Renal cortex interstitium (tissue), 11 donors: ENCODE measurements around the gene TMEM184A. TPM values are rescaled to one million over a fixed set of nuclear protein-coding genes. Genes with fewer than 3 reads are reported as not detected.
"Not testable (repeated sequence)": the region's sequence is repeated elsewhere in the genome, so short reads cannot be mapped to it uniquely, and the experiment has no call there.

Experiments
- DNase-seq, 11 donors: peaks; one replicate each; pipeline ENCODE4 v3.0.0-alpha.2; 2013; ENCODE audit warnings: low read depth in 9 of 11, low spot score in 4 of 11; ENCODE audit errors: extremely low read depth in 1 of 11
- polyA plus RNA-seq, 3 donors: library from polyadenylated mRNA; unstranded; fragments of 120-200 nt; gene quantifications; one replicate each; pipeline ENCODE4 v1.2.1, GENCODE V29; 2013; ENCODE audit not compliant: insufficient read length in 3 of 3

Gene TMEM184A
- polyA plus RNA-seq, 3 donors, result 4.6 to 11.1 (median 6.0) TPM

DNA sequence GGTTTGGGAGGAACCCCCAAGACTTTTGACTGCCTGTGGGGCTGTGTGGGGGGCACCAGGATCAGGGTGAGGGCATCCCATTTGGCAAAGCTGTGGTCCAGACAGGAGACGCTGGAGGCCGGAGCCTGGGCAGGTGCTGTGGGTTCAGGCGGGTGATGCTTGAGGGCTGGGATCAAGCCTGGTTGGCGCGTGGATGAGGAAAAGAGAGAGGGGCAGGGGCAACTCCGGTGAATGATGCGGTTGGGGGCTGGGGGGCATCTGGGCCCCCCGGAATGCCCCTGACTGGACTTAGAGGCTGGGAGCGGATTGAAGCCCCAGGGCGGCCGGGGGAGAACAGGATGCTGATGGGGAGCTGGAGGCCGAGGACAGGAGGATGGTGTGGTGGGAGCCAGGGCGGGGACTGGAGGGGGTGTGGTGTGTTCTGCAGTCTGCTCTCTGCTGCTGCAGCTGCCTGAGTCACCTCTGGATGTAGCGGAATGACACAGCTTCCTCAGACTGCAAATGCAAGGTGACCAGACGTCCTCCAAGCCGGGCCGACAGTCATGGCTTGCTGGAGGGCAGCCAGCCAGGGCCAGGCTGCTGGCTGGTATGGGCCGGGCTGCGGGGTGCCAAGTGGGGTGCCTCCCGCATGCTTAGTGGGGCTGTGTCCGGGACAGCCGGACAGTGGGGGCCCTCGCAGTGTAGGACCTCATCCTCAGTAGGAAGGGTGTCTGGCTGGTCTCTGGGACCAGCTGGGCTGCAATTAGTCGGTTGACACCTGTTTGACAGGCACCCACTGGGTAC, 22.3 kb downstream of the TMEM184A start:
- DNase-seq, result no peak

DNA sequence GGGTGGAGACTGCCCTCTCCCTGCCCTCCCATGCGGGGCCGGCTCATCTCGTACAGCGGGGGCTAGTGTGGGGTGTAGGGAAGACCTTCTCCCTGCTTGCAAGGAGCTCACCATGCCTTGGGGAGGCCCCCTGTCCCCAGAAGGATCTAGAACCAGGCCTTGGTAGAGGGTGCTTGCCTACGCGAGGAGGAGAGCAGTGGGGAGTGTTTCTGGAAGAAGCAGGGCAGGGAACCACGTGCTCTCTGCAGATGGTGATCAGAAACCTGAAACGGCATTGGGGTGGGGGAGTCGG, 22.8 kb downstream of the TMEM184A start:
- no peak for DNase-seq

DNA sequence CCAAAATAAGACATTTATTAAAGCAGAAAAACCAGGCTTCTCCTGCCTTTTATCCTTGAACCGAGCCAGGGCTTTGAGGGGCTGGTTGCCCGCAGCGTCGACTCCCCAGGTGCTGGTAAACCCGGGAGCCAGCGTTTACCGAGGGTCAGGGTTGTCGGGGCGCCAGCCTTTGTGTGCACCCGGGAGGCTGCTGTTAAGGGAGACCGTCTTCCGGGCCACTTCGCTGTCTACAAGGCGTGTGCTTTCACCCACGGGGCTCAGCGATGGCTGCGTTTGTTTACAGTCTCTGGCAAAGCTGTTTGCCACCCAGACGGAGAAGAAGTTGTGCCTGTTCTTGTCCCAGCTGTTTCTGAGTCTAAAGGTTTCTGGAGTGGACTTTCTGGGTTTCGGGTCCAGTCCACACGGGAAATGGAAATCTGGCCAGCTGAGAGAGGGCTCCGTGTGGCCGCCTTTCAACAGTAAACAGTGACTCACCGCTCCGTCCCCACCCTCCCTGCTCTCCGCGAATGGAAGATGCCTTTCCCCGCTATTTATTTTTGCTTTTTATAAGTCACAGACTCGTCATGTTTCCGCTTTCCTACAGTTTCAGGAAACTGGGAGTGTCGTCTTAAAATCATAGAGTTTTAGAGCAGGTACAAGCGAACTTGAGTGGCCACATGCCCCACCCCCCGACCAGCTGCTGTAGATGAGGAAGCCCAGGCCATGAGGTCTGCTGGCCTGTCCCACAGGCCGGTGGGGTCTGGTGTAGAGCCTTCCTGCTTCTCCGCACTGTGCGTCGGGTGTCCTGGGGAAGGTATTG, 23.4 kb downstream of the TMEM184A start:
- no peak for DNase-seq

DNA sequence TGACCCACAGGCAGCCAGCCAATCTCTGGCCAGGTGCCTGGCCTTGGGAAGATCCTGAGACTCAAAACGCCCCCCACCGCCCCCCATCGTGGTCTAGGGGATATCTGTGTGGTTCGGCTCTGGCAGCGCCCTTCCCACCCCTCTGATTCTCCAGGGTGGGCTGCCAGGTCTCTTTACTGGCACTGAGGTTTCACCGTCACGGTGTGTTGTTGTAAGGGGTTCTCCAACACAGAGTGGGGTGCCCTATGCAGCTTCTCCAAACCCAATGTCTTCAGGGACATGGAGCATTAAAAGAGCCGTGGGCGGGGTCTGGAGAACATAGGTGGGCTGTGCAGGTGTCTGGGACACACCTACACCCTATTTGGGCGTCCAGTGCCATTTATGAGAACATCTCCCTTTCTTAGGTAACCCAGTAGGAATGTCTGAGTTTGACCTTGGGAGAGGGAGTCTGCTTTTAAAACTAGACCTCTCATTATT, 24.0 kb downstream of the TMEM184A start:
- DNase-seq, result no peak

DNA sequence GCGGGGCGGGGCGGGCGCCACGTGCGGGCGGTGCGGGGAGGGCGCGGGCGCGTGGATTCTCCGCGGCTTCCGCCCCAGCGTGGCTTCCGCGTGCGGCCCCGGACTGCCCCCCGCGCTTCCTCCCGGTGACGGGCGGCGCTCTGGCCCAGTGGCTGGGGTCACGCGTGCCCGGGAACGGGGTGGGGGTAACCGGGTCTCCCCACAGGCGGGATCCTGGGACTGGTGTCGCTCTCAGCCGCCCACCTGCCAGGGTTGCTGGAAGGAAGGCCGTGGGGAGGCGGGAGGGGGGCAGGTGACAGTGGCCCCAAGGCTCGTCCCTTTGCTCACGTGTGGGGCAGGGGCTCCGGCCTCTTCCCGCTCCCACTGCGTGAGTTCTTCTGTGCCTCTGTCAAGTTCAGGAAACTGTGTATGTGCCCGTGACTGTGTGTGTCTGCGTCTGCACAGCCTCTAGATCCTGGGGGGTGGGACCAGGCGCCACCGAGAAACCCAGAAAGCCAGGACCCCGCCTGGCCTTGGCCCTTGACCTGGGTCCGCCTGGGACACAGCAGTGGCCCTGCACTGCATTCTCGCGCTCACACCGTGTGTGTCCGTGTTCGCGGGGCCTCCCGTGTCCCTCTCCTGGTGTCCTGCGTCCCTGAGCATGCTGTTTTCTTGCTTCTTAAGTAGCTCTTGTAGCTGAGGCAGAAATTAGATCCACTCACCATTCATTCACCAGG, 24.6 kb downstream of the TMEM184A start:
- no peak for DNase-seq

DNA sequence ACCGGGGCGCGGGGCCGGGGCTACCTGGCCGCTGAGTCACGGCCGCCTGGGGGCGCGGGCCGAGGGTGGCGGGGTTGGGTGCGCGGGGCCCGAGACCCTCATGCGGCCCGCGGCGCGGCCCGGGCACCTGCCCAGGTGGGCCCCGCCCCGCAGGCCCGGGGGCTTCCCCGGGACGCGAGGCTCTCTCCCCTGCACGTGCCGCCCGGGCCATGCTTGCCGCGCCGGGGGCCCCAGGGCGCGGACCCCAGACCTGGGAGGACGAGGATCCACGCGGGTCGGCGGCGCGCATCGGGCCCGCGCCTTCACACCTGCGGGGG, 25.1 kb downstream of the TMEM184A start:
- DNase-seq, result no peak

DNA sequence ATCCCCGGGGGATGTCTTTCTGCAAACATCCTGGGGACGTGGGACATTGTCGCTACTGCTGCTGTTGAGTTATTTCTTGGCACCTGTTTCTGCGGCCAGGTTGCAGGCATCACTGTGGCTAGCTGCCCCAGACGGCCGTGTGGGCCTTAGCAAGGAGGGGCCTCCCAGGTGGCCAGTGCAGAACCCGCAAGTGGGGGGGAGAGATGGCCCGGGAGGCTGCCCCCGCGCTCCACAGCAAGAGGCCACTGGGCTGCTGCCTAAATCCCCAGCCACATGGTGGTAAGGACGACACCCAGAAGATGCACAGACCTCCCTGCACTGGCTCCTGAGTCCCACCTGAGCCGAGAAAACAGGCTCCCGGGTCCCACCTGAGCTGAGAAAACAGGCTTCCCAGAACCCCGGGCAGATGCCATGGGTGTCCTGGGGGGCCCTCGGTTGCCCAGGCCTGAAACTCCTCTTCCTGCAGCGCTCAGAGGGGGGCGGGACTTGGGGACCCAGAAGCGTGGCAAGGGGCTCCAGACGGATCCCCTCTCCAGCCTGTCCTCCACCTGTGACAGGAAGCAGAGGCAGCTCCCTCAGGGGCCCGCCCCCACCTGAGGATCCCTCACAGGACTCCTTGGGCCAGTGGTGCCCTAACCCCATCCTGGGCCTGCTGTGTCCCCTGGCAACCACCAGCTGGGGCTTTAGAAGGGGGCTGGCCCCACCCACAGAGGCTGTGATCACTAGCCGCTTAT, 26.5 kb downstream of the TMEM184A start:
- DNase-seq, result no peak

DNA sequence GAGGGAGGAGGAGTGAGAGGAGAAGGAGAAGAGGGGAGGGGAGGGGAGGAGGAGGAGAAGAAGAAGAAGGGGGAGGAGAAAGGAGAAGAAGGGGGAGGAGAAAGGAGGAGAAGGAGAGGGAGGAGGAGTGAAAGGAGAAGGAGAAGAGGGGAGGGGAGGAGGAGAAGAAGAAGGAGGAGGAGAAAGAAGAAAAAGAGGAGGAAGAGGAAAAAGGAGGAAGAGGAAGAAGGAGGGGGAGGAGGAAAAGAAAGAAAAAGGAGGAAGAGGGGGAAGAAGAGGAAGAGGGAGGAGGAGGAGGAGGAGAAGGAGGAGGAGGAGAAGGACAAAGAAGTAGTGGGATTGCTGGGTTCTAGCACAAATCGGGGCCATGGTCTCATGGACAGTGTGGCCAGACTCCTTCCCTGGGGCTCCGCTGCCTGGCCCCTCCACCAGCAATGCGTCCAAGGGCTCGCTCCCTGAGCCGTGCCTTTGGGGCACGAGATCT, 29.7 kb downstream of the TMEM184A start:
- no peak for DNase-seq

DNA sequence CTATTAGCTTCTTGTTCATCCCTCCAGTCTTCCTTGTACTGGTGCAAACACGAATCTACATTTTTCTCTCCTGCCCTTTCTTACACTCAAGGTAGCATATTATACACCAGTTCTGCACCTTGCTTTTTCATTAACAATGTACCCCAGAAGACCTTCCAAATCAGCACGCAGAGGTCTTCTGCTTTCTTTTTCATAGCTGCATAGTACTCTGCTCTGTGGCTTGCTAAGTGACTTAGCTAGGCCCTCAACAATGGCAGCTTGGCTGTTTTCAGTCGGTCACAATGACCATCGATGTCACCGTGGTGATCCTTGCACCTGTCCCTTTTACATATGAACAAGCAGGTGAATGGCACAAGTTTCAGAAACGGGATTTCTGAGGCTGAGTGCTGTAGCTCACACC, 30.6 kb downstream of the TMEM184A start:
- DNase-seq, result no peak

DNA sequence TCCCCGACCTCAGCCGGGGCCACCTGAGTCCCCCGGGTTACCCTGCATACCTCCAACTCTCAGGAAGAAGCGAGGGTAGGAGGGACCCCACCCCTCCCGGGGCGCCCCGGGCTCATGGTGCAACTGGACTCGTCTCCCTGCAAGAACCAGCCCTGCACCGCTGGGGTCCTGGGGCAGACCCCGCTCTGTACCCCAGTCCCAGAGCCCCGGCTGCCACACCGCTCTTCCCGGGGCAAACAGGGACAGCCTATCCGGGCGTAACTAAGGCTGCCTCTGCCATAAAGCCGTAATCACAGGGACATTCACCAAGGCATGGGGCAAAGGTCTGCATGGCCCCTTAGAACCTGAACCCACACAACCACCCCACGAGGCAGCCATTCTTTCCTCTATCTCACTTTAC, 32.2 kb downstream of the TMEM184A start:
- DNase-seq, result no peak

DNA sequence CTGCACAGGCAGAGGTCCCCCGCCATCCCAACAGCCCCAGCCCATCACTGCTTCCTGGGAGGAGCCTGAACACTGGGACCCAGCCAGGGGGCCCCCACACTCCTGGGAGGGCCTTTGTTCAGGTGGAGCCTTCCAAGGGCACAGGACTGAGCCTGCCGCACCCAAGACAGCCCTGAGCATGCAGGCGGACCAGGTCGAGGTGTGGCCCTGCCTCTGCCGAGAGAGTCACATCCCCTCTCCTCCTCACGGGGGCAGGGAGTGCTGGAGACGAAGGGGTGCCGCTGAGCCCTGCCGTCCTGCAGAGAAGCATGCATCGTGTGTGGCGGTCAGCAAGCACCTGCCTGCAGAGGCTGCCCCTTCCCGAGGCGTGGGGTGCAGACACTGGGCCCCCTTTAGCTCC, 32.8 kb downstream of the TMEM184A start:
- no peak for DNase-seq

DNA sequence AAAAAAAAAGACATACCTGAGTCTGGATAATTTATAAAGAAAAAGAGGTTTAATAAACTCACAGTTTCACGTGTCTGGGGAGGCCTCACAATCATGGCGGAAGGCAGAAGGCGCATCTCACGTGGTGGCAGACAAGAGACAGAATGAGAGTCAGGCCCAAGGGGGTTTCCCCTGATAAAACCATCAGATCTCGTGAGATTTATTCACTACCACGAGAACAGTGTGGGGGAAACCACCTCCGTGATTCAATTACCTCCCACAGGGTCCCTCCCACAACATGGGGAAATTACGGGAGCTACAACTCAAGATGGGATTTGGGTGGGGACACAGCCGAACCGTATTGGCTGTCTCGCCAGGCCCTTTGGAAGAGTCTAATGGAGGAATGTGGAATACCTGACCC, 34.5 kb downstream of the TMEM184A start:
- no peak for DNase-seq

DNA sequence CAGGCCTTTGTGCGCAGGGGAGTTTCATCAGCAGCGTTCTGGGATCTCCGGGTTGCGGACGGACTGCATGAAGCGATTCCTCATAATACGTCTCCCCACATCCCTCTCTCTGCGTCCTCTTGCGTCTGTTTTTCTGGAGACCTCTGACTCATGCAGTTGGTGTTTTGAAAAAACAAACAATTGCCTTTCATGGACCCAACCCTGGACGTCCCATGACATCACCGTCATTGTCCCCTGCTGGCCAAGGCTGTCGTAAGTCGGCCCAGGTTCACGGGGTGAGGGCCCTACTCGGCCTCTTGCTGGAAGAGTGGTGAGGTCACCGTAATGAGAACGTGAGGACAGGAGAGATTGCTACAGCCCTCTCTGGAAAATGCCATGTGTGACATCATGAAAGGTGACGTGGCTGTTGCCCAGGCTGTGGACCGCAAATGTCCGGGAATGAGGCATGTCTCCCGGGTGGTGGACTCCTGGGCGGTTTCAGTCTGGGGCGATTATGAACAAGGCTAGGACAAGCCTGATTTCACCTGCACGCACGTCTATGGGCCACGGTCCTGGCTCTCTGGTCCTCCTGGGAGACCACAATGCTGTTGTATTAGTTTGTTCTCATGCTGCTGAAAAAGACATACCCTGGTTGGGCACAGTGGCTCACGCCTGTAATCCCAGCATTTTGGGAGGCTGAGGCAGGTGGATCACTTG, 35.3 kb downstream of the TMEM184A start:
- no peak for DNase-seq

DNA sequence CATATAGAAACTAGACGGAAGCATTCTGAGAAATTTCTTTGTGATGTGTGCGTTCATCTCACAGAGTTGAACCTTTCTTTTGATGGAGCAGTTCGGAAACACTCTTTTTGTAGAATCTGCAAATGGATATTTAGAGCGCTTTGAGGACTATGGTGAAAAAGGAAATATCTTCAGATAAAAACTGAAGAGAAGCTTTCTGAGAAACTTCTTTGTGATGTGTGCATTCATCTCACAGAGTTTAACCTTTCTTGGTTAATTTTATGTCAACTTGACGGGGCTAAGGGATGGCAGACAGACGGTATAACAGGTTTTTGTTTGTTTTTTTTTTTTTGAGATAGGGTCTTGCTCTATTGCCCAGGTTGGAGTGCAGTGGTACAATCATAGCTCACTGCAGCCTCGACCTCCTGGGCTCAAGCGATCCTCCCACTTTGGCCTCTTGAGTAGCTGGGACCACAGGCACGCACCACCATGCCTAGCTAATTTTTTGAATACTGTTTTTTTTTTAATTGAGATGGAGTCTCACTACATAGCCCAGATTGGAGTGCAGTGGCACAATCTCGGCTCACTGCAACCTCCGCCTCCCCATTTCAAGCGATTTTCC, 36.6 kb downstream of the TMEM184A start:
- DNase-seq, result not testable (repeated sequence)

DNA sequence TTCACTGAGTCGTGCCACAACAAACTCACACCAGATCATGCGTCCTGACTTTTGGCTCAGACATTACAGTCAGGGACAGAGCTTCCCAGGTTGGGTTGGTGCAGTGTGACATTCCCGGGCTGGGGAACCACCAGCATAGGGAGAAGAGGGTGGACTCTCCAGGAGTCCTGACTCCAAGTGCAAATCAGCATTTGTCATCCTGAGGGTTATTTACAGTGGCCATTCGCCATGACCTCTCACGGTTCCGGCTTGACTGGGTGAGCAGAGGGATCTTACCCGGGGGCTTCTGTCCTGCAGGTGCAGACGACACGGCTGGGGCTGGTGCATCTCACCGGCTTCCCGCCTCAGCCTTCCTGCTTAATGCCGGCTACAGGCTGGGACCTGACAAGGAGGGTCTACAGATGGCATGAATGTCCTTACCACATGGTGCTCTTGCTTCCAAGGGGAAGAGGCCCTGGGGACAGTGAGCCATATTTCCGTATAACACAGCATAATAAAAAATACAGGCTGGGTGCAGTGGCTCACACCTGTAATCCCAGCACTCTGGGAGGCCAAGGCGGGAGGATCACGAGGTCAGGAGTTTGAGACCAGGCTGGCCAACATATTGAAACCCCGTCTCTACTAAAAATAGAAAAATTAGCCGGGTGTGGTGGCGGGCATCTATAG, 39.3 kb downstream of the TMEM184A start:
- no peak for DNase-seq

DNA sequence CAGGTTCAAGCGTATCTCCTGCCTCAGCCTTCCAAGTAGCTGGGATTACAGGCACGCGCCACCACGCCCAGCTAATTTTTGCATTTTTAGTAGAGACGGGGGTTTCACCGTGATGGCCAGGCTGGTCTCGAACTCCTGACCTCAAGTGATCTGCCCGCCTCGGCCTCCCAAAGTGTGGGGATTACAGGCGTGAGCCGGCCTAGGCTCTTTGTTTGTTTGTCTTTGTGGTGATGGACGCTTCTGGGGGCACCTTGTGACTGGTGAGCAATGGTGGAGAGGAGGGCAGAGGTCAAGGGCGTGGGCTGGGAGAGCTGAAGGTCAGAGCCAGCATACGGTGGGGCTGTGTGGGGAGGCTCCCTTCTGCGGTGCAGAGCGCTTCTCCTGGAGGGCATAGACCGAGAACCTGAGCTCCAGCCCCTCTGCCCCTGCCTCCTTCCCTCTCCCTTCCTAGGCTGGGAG, 40.5 kb downstream of the TMEM184A start:
- not testable (repeated sequence) for DNase-seq

DNA sequence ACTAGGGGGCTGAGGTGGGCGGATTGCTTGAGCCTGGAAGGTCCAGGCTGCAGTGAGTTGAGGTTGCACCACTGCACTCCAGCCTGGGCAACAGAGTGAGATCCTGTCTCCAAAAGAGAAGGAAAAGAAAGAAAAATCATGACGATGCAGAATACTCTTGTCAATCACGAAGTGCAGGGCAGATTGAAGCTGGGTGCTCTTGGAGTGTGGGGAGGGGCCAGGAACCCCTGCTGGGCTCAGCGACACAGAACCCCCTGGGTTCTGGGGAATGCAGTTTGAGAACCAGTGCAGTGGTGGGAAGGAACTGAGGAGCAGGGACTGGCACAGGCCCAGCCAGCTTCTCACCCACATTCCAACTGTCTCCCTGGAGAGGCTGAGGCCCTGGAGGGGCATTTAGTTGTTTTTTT, 41.0 kb downstream of the TMEM184A start:
- no peak for DNase-seq

DNA sequence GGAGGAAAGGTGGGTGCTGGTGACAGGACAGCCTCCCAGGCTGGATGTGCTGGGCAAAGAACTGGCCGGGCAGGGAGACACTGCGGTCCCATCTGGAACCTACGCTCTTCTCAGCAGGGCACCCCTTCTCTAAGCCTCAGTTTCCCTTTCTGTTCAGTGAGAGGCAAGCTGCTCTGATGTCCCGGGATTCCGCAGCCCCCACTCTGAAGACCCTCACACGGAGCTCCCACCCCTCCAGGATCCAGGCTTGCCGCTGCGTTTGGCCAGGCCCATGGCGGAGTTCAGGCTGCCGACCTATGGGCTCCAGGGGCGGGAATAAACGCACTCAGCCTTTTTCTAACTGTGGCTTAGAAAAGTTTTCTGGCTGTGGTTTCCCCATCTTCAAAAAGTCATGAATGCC, 41.6 kb downstream of the TMEM184A start:
- DNase-seq, result no peak
